OCI-LY3 (cell line): Measurements from ENCODE around the gene MINDY4B.

Source experiments
- H2AFZ ChIP-seq: fragments of 200-600, 300-600 bp; shearing (Covaris generic); 2 replicates; pipeline ENCODE4 v1.6.0; 2014; ENCODE audit warnings: antibody characterized with exemption, low read depth, low read length
- H3K27ac ChIP-seq: fragments of 200-600, 300-600 bp; sonication (generic); 2 replicates; pipeline ENCODE4 v1.5.1; 2014; ENCODE audit warnings: mild to moderate bottlenecking, low read length, moderate library complexity, mixed read lengths
- H3K27me3 ChIP-seq: fragments of 200-600, 300-600 bp; sonication (generic); 2 replicates; pipeline ENCODE4 v1.6.1; 2014; ENCODE audit warnings: low read depth, low read length, mixed read lengths
- H3K36me3 ChIP-seq: fragments of 200-600, 300-600 bp; sonication (generic); replicated peaks from 2 replicates; pipeline ENCODE3; 2014; ENCODE audit warnings: low read depth, low read length, mixed read lengths
- H3K4me1 ChIP-seq: fragments of 300-600, 200-600 bp; sonication (generic); 2 replicates; pipeline ENCODE4 v1.6.1; 2014; ENCODE audit warnings: low read length, mixed read lengths
- H3K4me2 ChIP-seq: fragments of 200-600, 300-600 bp; sonication (generic); 2 replicates; pipeline ENCODE4 v1.6.1; 2014; ENCODE audit warnings: low read length, mixed read lengths
- H3K4me3 ChIP-seq: fragments of 300-600, 200-600 bp; sonication (generic); 2 replicates; pipeline ENCODE4 v1.5.1; 2014; ENCODE audit warnings: antibody characterized with exemption, mild to moderate bottlenecking, low read length, moderate library complexity
- H3K79me2 ChIP-seq: fragments of 300-600, 200-600 bp; shearing (Covaris generic); 2 replicates; pipeline ENCODE4 v1.6.1; 2014; ENCODE audit warnings: mild to moderate bottlenecking, low read length, mixed read lengths
- H3K9ac ChIP-seq: fragments of 300-600, 200-600 bp; shearing (Covaris generic); 2 replicates; pipeline ENCODE4 v1.6.0; 2014; ENCODE audit warnings: mild to moderate bottlenecking, low read length, moderate library complexity
- H3K9me3 ChIP-seq: fragments of 200-600, 300-600 bp; shearing (Covaris generic); 2 replicates; pipeline ENCODE4 v1.6.1; 2014; ENCODE audit warnings: low read length, mixed read lengths; ENCODE audit not compliant: insufficient read depth
- H4K20me1 ChIP-seq: fragments of 200-600, 300-600 bp; sonication (generic); 2 replicates; pipeline ENCODE4 v1.6.1; 2016; ENCODE audit warnings: low read length, mixed read lengths; ENCODE audit not compliant: insufficient read depth
- CTCF ChIP-seq: fragments of 200-600, 300-600 bp; sonication (generic); IDR thresholded peaks from 2 replicates; pipeline ENCODE4 v1.5.1; 2014; ENCODE audit warnings: antibody characterized with exemption, low read length, low read depth
- EZH2phosphoT487 ChIP-seq: fragments of 200-600 bp; shearing (Covaris generic); IDR thresholded peaks from 2 replicates; pipeline ENCODE4 v1.6.1; 2018; ENCODE audit warnings: antibody characterized with exemption, mixed run types, low read depth

The MINDY4B gene

GRCh38 chr3:150936693-150937092 is 31.5 kb upstream of the MINDY4B start:
- Histone ChIP-seq H3K79me2 (no peaks in the 10 kb centered on the region), H3K9me3 (no peaks in the 10 kb centered on the region), H3K4me3 (peak overlapping the region; percentile 11; the same call in 1 of the 2 replicates), H4K20me1 (no peaks in the 10 kb centered on the region), H3K4me2 (peak overlapping the region; percentile 50), H3K36me3 (no peaks in the 10 kb centered on the region), H3K27me3 (peaks cover 22% of the 10 kb centered on the region), H3K4me1 (peaks cover 39% of the 10 kb centered on the region), H3K27ac (peak overlapping the region; percentile 8; the same call in 1 of the 2 replicates), H3K9ac (no peak overlapping the region), H2AFZ (no peak overlapping the region)
- no peak for TF ChIP-seq EZH2phosphoT487
- TF ChIP-seq CTCF = no peak

GRCh38 chr3:150933473-150933995 is 28.3 kb upstream of the MINDY4B start:
- Histone ChIP-seq H3K27me3 (peaks cover 33% of the 10 kb centered on the region), H3K36me3 (no peaks in the 10 kb centered on the region), H3K4me3 (no peak overlapping the region), H3K9me3 (no peaks in the 10 kb centered on the region; the same call in 1 of the 2 replicates), H3K9ac (no peak overlapping the region), H3K4me2 (peak overlapping the region; percentile 34), H3K79me2 (no peaks in the 10 kb centered on the region), H4K20me1 (no peaks in the 10 kb centered on the region), H2AFZ (no peak overlapping the region), H3K27ac (peak overlapping the region; percentile 31), H3K4me1 (peaks cover 47% of the 10 kb centered on the region)
- TF ChIP-seq EZH2phosphoT487 (no peak), CTCF (no peak)

- H2AFZ ChIP-seq = no peak overlapping the region
- TF ChIP-seq EZH2phosphoT487 (no peak), CTCF (no peak)
- H3K27ac ChIP-seq = no peak overlapping the region
- peaks cover 54% of the 10 kb centered on the region for H3K4me1 ChIP-seq
- peaks cover 26% of the 10 kb centered on the region for H3K27me3 ChIP-seq
- H3K4me3 ChIP-seq = no peak overlapping the region
- no peaks in the 10 kb centered on the region; the same call in 1 of the 2 replicates for H3K9me3 ChIP-seq
- no peaks in the 10 kb centered on the region for H3K36me3 ChIP-seq
- no peaks in the 10 kb centered on the region for H4K20me1 ChIP-seq
- no peak overlapping the region for H3K9ac ChIP-seq
- H3K79me2 ChIP-seq = no peaks in the 10 kb centered on the region
- H3K4me2 ChIP-seq = no peak overlapping the region
These were observed 26.5 kb upstream of the MINDY4B start for GRCh38 chr3:150931745-150932144.

GRCh38 chr3:150930839-150931238 is 25.6 kb upstream of the MINDY4B start:
- Histone ChIP-seq H3K27ac (no peak overlapping the region), H3K27me3 (peaks cover 26% of the 10 kb centered on the region), H2AFZ (no peak overlapping the region), H4K20me1 (no peaks in the 10 kb centered on the region), H3K4me2 (peak overlapping the region; percentile 20), H3K79me2 (no peaks in the 10 kb centered on the region), H3K4me1 (peaks cover 56% of the 10 kb centered on the region), H3K4me3 (no peak overlapping the region), H3K9me3 (no peaks in the 10 kb centered on the region; the same call in 1 of the 2 replicates), H3K36me3 (no peaks in the 10 kb centered on the region), H3K9ac (no peak overlapping the region)
- TF ChIP-seq CTCF = no peak
- TF ChIP-seq EZH2phosphoT487 = no peak
